GM18858 (cell line): ENCODE results near the gene HES7.
"Not testable (repeated sequence)": the region's sequence is repeated elsewhere in the genome, so short reads cannot be mapped to it uniquely, and the experiment has no call there.

ENCODE experiments used
- ATAC-seq: cut with Tn5 transposase; IDR thresholded peaks from one replicate; pipeline ENCODE4 v1.9.1; 2021; ENCODE audit not compliant: unreplicated experiment

Gene HES7

DNA sequence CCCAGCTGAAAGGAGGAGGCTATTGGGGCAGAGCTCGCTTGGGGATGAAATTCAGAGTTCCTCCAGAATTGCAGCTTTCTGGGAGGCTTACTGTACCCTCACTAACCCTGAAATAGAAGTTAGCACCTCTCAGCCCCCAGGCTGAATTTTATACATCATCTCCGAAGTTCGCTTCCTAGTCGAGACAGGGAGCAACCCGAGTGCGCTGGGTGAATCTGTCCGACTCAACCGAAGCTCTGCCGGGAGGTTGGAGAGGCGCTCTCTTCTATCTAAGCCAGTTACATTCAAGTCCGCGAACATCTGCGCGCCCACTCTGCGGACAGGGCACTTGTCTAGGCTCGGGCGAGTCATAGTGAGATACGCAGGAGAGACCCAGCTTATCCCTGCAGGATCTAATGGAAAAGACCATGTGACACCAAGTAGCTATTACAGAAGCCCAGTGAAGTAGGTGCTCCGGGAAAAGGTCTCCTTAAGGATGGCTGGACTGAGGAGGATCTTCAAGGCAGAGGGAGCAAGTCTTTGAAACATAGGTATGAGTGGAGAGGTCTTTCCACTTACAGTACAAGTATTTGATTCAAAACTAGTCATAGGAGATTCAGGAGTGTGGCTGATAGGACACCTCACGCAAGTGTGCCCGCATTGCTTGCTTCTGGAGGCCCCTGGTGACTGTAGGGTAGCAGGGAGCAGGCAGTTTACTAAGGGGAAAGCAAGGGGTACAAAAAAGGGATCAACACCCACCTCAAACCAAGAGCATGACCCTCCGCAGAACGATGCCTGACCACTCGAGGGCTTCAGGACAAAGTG lies 646 bp upstream of the HES7 start:
- ATAC-seq: no peak

DNA sequence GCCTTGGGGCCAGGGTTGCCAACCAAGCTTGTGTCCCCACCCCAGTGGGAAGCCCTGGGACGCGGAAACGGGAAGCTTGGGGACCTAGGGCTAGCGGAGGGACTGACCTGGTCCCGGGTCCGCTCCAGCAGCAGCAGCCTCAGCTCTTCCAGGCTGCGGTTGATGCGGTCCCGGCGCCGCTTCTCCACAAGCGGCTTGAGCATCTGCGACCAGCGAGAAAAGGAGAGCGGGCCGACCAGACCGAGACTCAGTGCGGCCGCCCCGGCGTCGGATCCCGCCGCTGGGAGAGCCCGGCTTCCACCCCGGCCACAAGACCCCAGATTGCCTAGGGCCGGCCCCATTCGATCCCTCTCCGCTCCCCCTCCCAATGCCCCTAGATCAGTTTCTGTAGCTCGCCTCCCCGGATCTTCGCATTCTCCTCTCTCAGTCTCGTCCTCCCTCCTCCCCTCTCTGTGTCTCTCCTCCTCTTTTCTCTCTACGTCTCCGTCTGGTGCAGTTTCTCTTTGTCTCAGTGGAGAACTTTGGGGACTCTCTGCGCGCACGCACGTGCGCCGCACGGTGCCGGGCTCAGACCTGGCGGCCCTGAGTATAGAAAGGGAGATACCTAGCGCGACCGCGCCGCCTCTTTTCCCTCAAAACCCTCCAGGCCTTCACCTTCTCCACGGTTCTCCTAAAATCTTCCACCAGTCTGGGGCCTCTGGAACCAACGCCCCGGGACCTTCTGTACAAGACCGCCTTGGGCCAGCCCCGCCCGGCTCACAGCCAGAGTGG lies 797 bp downstream of the HES7 start:
- ATAC-seq: no peak

DNA sequence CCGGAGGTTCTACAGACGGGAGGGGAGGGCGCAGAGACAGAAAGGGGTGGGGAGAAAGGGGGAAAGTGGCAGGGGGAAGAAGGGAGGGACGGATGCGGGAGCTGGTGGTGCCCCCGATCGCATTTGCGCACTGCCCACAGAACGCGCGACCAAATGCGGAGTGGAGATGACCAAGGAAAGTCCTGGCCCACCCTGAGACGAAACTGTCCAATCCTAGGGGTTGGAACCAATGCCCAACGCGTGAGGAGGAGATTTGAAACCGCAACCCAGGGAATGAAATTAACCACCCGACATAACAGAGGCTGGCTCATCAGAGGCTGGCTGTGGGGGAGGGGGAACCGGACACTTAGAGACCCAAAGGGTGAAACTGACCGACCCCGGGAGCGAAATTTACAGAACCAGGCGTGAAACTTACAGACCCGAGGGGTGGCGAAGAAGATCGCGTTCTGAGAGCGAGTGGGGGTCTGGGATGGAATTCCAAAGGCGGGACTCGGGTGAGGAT lies 1.4 kb downstream of the HES7 start:
- no peak for ATAC-seq

DNA sequence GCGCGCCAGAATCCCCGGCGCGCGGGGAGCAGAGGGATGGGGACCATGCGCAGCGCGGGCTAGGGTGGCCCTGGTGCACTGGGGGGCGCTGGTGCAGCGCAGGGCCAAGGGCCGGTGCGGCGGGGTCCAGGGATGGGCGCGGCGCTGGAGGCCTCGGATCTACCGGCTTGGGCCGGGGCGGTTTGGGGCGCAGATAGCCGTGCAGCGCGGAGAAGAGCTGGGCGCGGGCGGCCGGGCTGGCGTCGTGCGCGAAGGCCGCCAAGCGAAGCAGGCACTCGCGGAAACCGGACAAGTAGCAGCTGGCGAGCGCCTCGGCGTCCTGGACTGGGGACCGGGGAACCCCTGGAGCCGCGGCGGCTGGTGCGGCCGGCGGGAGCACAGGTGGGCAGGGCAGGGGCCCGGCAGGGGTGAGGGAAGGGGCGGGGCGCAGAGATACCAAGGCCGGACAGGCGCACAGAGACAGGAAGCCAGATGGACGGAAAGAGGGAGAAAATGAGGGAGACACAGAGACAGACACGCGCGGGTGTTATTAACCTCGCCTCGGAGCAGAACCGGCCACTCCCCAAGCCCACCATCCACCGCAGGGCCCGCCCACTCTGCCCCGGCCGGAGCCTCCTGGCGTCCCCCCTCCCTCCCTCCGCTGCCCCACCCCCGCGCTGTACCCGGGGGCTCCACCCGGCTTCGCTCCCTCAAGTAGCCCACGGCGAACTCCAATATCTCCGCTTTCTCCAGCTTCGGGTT lies 2.1 kb downstream of the HES7 start:
- ATAC-seq: no peak

DNA sequence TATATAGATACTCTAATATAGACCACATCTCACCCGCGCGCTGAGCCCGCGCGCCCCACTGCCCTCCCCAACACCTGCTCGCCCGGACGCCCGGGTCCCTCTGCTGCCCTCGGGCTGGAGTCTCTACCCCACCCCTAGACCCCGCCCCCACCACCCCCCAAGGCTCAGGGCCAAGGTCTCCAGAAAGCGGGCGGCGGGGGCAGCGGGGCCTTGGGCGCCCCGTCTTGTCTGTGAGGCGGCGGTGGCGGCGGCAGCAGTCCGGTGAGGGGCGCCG lies 2.6 kb downstream of the HES7 start:
- no peak for ATAC-seq

DNA sequence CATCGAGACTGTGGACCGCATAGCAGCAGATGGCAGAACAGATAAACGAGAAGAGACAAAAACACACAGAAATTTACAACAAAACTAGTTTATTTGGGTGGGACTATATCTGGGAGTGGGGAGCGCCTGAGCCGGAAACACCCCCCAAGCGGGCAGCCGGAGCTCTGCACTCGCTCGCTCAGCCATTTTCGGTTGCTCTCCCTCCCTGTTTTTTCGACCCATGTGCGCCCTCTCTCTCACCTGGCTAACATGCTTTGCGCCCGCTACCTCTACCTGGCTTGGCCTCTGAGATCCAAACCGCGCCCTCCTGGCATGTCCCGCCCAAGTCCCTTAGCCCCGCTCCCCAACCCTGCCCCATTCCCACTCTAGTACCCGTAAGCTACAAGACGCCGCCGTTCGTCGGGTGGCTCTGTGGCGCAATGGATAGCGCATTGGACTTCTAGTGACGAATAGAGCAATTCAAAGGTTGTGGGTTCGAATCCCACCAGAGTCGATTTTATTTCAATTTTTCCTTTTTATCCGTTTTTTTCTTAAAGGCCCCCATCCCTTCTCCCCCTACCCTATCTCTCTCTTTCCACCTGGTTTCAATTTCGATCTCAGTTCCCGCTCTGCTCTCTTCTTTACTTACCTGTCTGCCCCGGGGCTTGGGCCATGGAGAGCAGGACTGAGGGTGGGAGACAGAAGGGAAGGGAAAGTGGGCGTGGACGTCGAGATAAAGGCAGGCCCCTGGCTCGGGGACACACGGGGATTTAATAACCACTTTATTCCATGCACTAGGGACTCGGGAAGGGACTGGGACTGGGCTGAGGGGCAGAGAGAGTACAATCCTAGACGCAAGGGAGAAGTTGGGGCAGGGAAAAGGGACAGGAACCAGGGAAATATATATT lies 3.1 kb downstream of the HES7 start:
- ATAC-seq: no peak

DNA sequence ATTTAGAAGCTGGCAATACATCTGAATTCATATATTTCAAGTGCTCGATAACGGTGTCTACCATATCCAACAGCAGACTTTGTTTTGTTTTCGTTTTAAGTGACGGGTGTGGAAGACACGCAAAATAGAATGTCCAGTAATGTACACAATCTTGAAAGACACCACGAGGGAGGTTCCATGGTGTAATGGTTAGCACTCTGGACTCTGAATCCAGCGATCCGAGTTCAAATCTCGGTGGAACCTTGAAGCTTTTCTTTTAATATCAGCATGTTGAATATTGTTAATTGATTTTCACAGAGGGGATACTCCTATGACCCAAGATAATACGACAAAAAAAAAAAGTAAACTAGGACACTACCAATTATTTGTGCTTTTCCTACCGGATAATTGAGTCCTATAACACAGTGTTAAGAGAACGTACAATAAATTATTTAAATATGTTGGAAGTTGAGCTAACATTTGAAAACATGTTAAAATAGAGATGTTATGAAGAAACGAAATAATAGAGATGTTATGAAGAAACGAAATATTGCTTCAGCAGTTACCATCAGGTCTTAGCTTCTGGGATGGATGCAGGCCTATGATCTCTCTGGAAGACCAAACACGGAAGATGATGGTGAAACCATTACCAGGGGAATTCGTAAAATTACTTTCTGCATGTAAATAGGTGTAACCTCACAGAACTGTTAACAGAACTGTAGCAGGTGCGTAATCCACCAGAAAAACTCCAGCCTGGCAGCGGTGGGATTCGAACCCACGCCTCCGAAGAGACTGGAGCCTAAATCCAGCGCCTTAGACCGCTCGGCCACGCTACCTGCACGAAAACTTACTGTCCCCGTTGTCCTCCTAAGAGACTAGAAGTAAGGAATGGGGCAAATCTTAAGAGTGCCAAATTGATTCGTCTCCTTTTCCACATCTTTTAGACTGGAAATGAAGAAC lies 4.1 kb downstream of the HES7 start:
- peak; percentile 29 for ATAC-seq

DNA sequence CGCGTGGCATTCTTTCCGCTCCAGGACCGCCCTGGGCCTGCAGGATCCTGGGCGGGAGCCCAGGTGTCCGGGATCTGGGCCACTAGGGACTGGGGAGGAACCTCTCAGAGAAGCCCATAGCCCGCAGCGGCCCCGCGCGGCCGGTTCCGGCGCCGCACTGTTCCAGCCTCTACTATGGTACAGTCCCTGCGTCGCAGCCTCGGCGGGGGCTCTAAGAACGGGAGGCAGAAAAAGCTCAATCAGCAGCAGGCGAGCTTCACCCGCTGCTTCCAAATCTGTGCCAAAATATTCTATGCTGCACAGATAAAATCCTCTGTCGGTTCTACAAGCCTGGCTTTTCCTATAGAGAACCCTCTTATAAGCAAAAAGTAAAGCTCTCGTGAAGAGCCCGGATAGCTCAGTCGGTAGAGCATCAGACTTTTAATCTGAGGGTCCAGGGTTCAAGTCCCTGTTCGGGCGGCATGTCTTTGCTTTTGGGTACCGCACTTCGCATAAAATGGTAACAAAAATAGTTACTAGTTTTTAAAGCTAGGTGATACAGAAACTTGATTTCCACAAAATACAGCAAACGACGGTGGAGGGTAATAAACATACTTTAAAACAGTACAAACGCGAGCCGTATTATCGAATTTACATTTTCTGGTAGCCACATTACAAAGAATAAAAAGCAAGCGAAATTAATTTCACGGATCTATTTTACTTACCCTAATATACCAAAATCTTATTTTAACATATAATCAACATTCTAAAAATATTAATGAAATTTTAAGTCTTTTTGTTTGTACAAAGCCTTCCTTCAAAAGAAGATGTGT lies 4.9 kb downstream of the HES7 start:
- no peak for ATAC-seq

DNA sequence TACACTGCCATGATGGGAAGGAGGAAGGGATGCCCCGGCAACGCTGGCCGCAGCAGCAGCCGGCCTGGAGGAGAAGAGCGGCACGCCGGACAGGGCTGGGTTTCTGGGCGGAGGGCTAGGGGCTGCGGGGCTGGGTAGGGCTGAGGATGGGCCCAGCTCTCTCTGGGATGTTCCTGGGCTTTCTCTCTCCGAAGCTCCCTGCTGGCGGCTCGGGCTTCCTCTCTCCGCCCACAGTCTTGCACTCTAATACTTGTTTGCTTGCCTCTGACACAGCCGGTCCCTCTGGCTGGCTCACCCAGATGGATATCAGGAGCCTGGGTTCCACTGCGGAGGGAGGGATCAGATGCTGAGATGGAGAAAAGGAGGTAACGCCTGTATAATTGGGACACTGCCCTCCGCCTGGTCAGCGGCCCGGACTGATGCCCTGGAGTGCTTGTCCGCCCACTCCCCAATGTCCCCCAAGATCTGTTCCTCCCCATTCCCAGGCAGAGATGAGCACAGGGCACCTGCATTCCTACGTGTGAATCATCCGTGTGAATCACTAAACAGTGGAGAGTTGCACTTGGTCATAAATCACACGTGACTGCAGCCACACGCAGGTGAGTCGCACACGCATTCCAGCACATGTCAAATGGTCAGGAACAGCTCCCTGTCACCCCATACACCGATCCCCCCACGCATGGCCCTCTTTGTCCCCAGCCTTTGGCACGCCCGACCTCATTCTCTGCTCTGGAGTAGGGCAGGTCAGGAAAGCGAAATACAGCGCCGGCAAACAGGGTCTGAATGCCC lies 5.7 kb downstream of the HES7 start, which contains the start of gene ALOXE3:
Gene ALOXE3, minus strand, starts transcription at position 535 of the 789 bp plus-strand sequence. Its CDS starts 524 bp downstream, at position 11.
- ATAC-seq: no peak

DNA sequence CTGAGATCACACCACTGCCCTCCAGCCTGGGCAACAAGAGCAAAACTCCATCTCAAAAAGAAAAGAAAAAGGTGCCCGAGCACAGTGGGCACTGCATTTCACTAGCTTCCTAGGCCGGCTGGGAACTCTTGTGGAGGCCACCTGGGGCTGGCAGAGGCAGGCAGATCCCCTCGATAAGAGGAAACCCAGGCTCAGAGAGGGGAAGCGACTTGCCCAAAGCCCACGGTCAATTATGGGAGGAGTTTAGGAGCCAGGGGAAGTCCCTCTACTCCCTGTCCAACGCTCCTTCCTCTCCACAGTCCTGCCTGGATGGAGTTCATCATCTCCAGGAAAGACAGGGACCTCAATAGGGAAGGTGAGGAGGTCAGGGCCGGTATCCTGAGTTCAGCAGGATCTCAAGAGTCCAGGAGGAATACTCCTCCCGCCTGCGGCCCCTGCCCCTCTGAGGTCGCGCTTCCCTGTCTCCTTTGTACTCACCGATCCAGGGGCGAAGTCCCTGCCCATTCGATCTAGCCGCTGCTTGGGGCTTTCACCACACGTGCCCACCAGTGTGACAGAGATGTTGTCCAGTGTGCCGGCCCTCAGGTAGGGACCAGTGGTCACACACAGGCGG lies 6.4 kb downstream of the HES7 start:
- no peak for ATAC-seq

DNA sequence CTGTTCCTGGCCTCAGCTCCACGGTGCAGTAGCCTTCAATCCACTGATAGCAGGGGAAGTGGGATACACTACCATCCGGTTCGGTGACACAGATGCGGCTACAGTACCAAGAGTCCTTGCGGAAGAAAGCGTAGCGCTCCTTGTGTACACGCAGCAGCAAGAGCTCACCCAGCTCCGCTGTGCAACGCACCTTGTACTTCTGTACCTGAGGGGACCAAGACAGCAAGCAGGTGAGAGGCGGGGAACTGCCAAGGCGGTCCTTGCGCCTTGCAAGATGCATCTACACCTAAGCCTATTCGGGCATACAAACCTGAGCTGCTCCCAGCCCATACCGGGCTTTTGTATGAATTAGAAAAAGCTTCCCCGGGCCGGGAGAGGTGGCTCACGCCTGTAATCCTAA lies 7.1 kb downstream of the HES7 start:
- no peak for ATAC-seq

DNA sequence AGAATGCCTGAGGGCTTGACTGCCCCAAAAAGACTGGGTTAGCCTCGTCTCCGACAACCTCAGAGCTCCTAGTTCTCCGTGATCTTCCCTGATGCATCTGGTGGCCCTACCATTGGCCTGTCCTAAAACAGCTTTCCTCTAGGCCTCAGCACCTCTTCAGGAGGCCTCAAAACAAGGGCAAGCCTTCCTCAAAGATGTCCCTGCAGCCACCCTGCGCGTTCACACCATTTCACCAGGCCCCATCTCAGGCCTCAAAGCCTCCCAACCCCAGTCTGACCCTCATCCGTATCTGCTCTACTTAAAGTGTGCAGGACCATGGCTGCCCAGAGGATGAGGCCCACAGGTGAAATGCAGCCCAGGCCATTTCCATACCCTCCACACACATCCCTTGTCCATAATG lies 13.0 kb downstream of the HES7 start:
- ATAC-seq: no peak

DNA sequence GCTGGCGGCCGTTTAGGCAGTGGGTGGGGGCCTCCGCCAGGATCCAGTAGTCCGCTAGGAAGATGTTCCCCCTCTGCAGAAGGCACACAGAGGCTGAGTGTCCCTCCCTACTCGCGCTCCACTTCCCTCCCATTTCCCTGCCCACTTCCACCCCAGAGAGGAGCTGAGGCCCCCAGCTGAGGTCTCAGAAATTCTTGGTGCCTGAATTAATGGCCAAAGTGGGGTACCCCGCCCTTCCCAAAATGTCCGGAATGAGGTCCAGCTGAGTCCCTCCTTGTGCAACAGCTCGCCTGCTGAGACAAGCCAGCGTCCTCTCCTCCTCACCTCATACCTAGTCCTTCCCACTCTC lies 13.5 kb downstream of the HES7 start:
- ATAC-seq: no peak

DNA sequence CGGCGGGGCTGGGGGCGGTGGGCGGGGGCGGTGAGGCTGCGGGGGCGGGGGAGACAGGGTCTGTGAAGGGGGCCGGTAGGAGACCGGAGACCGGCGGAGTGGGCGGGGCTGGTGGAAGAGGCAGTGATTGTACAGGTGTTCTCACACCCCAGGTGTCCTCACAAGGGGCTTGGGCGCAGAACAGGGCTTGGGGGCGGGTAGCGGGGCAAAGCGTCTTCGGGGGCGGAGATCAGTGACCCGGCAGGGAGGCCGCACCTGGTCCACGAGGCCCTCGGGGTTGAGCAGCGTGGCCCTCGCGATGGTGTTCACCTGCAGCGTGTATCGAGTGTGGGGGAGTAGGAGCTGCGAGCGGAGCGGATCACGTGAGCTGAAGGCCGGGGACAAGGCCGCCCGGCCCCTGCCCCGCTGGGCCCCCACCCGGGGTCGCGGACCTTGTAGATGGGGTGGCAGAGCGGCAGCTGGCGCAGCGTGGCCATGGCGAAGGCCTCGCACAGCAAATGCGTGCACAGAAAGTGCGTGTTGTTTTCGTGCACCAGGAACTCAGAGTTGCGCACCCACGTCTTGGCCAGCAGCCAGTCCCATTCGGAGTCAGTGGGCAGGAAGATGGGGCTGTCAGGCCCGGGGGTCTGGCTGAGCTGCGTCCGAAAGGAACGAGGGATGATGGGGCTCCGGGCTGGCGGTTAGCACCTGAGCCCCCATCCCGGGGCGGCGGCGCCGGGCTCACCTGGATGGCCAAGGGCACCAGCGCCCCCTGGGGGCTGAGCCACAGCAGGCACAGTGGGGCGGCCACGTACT lies 14.0 kb downstream of the HES7 start:
- ATAC-seq: no peak

DNA sequence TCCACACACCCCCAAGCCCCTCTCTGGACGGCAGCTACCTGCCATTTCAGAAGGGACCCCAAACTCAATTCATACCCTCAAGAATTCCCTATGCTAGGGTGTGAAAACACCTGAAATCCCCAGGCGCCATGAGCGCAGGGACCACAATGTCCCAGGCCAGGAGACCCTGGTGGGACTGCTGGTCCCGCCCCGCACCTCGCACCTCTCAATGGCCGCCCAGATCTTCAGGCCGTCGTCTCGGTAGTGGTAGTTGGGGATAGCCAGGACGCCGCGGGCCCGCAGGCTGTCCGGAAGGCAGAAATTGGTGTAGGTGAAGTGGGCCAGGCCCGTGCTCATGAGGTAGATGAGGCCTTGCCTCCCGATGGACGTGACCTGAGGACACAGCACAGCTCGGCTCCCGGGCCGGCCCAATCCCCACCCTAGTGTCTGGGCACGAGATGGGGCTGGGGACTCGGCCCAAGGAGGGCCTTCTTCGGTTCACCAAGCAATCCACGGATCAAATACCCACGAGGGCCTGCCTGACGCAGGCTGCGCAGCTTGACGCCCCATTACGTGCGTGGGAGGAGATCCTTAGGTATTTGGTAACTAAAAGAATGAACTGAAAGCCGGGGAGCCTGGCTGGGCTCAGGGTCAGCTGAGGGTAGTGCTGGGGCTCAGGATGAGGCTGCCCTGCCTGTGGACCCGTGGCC lies 14.8 kb downstream of the HES7 start:
- ATAC-seq: no peak

DNA sequence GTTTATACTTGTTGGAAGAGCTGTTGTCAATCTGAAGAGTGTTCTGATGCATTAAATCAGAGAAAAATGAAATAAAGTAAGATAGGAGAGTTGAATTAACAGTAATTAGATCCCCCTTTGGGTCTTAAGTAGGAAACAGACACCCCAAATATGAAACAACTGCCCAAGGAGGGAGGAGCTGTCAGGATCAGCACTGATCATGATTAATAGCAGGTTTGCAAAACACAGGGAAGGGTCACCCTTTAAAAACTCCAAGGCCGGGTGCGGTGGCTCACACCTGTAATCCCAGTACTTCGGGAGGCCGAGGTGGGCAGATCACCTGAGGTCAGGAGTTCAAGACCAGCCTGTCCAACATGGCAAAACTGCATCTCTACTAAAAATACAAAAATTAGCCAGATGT lies 16.9 kb downstream of the HES7 start:
- ATAC-seq: not testable (repeated sequence)
